GM19025 (cell line): Measurements from ENCODE around the gene TGFB1I1.
"Not testable (repeated sequence)": the region's sequence is repeated elsewhere in the genome, so short reads cannot be mapped to it uniquely, and the experiment has no call there.

Experiments used
- ATAC-seq: cut with Tn5 transposase; IDR thresholded peaks from one replicate; pipeline ENCODE4 v1.9.1; 2021; ENCODE audit warnings: mild to moderate bottlenecking, low read depth, moderate library complexity; ENCODE audit not compliant: unreplicated experiment

Gene TGFB1I1

DNA sequence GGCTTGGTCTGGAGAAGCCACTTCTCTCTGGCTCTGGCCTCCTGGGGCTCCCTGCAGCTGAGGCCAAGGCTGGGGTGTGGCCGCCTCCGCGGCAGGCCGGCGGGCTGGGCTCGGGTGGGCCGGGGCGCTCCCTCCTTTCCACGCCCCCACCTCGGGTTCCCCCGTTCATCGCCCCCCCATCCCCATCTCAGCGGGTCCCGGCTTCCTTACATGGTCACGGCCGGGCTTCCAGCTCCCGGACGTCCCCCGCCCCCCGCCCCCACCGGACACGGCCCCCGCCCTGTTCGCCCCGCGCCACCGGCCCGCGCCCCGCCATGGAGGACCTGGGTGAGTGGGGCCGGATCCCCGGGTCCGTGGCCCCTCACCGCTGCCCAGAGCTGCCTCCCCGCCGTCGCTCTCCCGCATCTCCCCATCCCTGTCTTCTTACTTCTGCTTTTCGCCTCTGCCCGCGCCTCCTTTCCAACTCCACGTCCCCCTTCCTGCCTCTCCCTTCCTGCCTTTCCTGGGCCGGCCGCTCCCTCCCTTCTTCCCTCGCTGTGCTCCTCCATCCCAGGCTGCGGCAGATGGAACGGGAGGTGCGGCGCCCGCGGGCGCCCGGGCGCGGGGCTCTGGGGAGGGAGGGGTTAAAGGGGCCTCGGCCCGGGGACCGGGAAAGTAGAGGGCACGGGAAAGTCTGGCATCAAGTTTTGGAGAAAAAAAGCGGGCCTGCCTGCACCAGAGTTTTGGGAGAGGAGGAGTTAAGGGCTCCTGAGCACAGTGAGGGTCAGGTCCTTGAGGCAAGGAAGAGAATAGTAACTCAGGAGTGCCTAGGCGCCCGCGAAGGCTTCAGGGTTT is at the start of gene TGFB1I1:
Gene TGFB1I1, plus strand, starts transcription at position 278 of the 834 bp plus-strand sequence. Its CDS starts 37 bp downstream, at position 315.
- no peak for ATAC-seq

GRCh38 chr16:31423241-31423640 is 48.7 kb upstream of the TGFB1I1 start:
- no peak for ATAC-seq

- ATAC-seq = no peak
Observed at GRCh38 chr16:31423801-31424200, 48.2 kb upstream of the TGFB1I1 start.

DNA sequence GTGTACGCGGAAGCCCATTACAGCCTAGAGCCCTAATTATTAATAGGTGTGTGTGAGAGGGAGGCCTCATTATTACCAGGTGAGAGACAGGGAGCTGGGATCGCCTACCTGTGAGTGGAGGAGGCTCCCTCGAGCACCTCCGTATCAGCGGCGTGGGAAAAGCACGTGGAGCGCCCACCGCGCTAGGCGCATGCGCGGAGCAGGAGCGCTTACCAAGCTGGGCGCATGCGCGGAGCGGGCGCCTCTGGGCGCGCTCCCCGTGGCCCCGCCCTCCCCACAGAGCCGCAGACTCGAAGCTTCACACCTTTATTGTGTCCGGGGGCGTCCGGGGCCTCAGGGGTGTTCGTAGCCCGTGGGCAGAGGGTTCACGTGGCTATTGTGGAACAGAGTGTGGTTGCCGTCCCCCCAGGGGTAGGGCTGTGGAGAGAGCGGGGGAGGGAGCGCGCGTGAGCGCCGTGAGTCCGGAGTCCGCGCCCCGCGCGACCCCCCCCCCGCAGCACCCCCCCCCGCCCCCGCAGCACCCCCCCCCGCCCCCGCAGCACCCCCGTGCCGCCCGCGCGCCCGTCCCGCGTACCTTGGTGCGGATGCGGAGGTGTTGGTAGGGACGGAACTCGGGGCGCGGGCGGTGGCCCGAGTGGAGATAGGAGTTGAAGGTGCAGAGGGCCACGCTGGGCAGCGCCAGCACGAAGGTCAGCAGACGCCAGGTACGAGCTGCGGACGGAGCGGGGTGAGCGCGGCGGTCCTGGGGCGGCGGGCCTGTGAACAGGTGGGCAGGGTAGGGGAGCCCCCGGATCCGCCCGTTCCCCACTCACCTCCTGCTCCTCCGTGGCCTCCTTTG is 44.3 kb upstream of the TGFB1I1 start:
- no peak for ATAC-seq

- no peak for ATAC-seq
Observed at GRCh38 chr16:31428279-31428597, 43.7 kb upstream of the TGFB1I1 start, which contains the start of gene COX6A2. Gene COX6A2, minus strand, starts transcription at chr16:31428360. Its CDS starts 35 bp downstream, at chr16:31428325.

- no peak for ATAC-seq
Observed at GRCh38 chr16:31428638-31429247, 43.2 kb upstream of the TGFB1I1 start.

DNA sequence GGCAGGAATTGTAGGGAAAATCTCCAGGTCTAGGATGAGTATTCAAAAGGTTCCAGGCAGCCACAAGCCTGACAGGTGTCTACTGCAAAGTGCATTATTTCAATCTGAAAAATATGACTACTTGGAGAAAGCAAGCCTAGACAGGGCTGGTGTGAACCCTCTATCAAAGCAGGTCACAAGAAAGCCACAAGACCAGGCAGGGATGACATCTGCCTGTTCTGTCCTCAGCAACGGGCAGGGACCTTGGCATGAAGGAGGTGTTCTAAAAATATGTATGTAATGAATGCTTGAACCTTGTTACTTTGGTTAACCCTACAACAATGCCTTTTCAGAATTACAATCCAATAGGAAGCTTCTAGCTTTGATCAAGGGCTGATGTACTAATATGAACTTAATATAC is 42.6 kb upstream of the TGFB1I1 start:
- no peak for ATAC-seq

DNA sequence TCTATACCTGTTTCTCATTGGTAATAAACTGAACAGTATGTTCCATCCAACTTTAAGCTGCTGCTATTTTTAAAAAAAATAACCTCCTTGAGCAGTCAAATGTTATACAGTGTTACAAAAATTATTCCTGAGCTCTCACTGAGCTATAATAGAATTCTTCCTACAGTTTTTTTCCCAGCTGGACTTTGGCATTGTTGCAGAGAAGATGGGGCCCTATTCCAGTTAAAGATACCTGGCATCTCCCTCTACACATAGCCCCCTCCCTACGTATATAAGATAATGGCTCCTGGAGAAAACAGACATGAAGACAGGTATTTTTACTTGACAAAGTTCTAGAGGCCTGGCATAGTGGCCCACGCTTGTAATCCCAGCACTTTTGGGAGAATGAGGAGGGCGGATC is 42.2 kb upstream of the TGFB1I1 start:
- no peak for ATAC-seq

DNA sequence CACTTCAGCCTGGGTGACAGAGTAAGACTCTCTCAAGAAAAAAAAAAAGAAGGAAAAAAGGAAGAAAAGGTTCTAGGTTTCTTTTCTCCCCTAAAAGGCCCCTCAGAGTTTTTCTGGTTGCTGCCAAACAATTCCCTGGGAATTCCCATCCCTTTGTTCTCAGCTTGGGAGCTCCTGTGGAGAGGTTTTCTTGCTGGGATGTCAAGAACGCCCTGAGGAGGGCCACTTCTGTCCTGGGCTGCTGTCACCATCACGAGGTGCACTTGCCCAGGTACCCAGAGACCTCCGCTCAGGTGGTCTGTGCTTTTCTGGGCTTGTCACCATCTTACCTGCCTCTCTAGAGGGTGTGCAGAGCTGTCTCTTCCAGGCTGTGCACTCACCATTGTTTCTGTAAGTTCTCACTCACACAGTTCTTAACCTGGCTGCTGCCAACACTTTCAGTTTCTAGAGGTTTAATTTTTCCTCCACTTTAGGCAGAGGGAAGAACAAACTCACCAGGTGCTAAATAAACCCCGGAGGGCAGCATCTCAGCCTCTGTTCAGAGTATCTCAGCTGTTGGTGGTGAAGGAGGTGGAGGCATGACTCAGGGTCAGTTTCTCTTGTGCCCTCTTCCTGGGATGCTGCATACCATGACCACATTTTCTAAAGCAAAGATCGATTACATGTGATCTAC is 41.4 kb upstream of the TGFB1I1 start:
- no peak for ATAC-seq

DNA sequence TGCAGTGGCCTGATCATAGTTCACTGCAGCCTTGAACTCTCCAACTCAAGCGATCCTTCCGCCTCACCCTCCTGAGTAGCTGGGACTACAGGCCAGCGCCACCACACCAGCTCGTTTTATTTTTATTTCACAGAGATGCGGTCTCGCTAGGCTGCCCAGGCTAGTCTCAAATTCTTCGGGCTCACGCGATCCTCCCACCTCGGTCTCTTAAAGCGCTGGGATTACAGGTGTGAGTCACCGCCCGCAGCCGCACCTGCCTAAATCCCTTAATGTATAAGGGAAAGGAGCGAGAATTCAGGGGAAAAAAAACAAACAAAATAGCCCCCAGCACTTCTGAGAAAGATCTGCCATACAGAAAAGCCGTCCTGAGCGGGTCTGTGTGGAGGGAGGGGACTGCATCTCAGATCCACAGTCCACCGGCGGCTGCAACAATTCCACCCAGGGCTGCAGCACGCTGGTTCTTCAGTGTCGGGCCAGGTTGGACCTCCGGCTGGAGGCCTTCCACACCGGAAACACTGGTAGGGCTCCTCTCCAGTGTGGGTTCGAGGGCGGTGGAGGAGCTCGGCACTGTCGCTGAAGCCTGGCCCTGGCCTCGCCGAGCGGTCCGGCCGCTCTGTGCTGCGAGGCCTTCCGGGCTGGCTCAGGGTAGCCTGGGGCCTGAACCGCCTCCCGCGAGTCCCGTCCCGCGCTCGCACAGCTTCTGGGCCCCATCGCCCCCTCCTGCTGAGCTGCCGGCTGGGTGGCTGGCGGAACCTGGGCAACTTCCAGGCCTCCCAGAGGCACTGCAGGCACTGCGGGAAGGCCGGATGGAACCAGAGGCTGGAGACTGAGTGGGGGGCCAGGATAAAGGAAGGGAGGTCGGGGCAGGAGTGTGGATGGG is 36.4 kb upstream of the TGFB1I1 start:
- ATAC-seq = no peak

- no peak for ATAC-seq
Observed at GRCh38 chr16:31436221-31437045, 35.5 kb upstream of the TGFB1I1 start.

GRCh38 chr16:31438414-31438813 is 33.5 kb upstream of the TGFB1I1 start:
- ATAC-seq = no peak

- not testable (repeated sequence) for ATAC-seq
Observed at GRCh38 chr16:31439023-31439422, 32.9 kb upstream of the TGFB1I1 start.

DNA sequence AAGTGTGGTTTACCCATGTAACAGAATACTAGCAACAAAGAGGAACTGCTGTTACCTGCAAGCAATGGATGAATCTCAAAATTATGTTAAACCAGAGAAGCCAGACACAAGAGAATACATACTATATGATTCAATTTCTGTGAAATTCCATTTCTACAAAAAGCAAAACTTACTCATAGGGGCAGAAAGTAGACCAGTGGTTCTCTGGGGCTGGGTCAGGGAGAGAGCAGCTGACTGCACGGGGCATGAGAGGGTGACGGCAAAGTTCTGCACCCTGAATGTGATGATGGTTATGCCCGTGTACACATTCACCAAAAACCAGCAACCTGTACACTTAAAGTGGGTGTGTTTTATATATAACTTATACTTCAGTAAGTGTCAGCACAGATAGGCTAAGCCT is 32.4 kb upstream of the TGFB1I1 start:
- ATAC-seq = no peak

- no peak for ATAC-seq
Observed at GRCh38 chr16:31440516-31441184, 31.3 kb upstream of the TGFB1I1 start.

DNA sequence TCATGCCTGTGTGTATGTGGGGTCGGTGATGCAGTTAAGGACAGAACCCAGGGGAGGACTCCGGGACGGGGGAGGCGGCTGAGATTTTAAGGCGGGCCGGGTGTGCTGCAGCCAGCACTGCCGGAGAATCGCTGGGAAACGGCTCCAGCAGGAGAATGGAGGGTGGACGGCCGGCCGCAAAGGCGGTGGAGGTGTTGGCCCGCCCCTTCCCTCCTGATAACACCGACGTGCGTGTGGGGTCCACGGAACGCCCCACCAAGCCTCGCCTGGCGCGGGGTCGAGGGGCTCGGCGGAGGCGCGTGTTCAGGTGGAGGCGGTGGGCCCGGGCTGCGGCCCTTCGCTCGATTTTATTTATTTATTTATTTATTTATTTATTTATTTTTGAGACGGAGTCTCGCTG is 30.0 kb upstream of the TGFB1I1 start:
- no peak for ATAC-seq

DNA sequence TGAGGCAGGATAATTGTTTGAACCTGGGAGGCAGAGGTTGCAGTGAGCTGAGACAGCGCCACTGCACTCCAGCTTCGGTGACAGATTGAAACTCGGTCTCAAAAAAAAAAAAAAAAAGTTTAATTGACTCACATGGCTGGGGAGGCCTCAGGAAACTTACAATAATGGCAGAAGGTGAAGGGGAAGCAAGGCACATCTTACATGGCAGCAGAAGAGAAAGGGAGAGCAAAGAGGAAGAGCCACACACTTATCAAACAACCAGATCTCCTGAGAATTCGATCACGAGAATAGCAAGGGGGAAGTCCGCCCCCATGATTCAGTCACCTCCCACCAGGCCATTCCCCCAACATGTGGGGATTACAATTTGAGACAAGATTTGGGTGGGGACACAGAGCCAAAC is 26.0 kb upstream of the TGFB1I1 start:
- not testable (repeated sequence) for ATAC-seq

GRCh38 chr16:31451201-31451600 is 20.8 kb upstream of the TGFB1I1 start:
- ATAC-seq = no peak
